Measurements from ENCODE around the gene VRK1.

Gene VRK1

DNA sequence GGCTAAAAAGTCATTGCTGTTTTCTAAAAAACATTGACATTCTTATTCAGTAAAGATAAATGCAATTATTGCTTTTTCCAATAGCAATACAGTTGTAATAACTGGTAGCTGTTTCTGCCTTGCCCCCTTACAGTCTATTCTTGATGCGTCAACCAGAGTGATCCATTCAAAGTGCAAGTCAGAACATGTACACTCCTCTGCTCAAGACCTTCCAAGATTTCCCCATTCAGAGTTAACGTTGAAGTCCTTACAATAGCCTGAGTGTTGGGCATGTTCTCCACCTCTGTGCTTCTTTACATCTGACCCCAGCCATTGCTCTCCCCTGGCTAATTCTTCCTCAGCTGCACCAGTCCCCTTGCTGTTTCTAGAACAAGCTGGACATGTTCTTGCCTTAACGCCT is 24.3 kb downstream of the VRK1 start:
- no peak for DNase-seq (ENCODE audit: low read depth)
- H3K4me3 ChIP-seq (ENCODE audit: low read depth, low read length): no peak overlapping the region
- TF ChIP-seq, protein P1, sequence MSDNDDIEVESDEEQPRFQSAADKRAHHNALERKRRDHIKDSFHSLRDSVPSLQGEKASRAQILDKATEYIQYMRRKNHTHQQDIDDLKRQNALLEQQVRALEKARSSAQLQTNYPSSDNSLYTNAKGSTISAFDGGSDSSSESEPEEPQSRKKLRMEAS (IDR thresholded peaks at IDR 0.05; ENCODE audit: low read depth, low read length): no peak
- no peak for TF ChIP-seq POLR2A (IDR thresholded peaks at IDR 0.05; ENCODE audit: extremely low read depth, insufficient read length)
- no peak for TF ChIP-seq MYC (IDR thresholded peaks at IDR 0.05; ENCODE audit: low read depth, low read length)
- TF ChIP-seq, protein P2, sequence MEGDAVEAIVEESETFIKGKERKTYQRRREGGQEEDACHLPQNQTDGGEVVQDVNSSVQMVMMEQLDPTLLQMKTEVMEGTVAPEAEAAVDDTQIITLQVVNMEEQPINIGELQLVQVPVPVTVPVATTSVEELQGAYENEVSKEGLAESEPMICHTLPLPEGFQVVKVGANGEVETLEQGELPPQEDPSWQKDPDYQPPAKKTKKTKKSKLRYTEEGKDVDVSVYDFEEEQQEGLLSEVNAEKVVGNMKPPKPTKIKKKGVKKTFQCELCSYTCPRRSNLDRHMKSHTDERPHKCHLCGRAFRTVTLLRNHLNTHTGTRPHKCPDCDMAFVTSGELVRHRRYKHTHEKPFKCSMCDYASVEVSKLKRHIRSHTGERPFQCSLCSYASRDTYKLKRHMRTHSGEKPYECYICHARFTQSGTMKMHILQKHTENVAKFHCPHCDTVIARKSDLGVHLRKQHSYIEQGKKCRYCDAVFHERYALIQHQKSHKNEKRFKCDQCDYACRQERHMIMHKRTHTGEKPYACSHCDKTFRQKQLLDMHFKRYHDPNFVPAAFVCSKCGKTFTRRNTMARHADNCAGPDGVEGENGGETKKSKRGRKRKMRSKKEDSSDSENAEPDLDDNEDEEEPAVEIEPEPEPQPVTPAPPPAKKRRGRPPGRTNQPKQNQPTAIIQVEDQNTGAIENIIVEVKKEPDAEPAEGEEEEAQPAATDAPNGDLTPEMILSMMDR (IDR thresholded peaks at IDR 0.05; ENCODE audit: low read depth, low read length): no peak

- no peak for DNase-seq (ENCODE audit: low read depth)
- TF ChIP-seq POLR2A (IDR thresholded peaks at IDR 0.05; ENCODE audit: extremely low read depth, insufficient read length) (no peak), MYC (IDR thresholded peaks at IDR 0.05; ENCODE audit: low read depth, low read length) (no peak)
- TF ChIP-seq, protein P2 (IDR thresholded peaks at IDR 0.05; ENCODE audit: low read depth, low read length): no peak
- TF ChIP-seq, protein P1 (IDR thresholded peaks at IDR 0.05; ENCODE audit: low read depth, low read length): no peak
- no peak overlapping the region for H3K4me3 ChIP-seq (ENCODE audit: low read depth, low read length)
Observed at GRCh38 chr14:96823652-96824051, 26.5 kb downstream of the VRK1 start.

- no peak for DNase-seq (ENCODE audit: low read depth)
- H3K4me3 ChIP-seq (ENCODE audit: low read depth, low read length): no peak overlapping the region
- TF ChIP-seq MYC (IDR thresholded peaks at IDR 0.05; ENCODE audit: low read depth, low read length) (no peak), POLR2A (IDR thresholded peaks at IDR 0.05; ENCODE audit: extremely low read depth, insufficient read length) (no peak)
- TF ChIP-seq, protein P1 (IDR thresholded peaks at IDR 0.05; ENCODE audit: low read depth, low read length): no peak
- TF ChIP-seq, protein P2 (IDR thresholded peaks at IDR 0.05; ENCODE audit: low read depth, low read length): no peak
Observed at GRCh38 chr14:96824283-96824682, 27.1 kb downstream of the VRK1 start.

- H3K4me3 ChIP-seq (ENCODE audit: low read depth, low read length): no peak overlapping the region
- TF ChIP-seq, protein P2 (IDR thresholded peaks at IDR 0.05; ENCODE audit: low read depth, low read length): no peak
- TF ChIP-seq POLR2A (IDR thresholded peaks at IDR 0.05; ENCODE audit: extremely low read depth, insufficient read length) (no peak), MYC (IDR thresholded peaks at IDR 0.05; ENCODE audit: low read depth, low read length) (no peak)
- TF ChIP-seq, protein P1 (IDR thresholded peaks at IDR 0.05; ENCODE audit: low read depth, low read length): no peak
- no peak for DNase-seq (ENCODE audit: low read depth)
Observed at GRCh38 chr14:96826818-96827217, 29.6 kb downstream of the VRK1 start.

DNA sequence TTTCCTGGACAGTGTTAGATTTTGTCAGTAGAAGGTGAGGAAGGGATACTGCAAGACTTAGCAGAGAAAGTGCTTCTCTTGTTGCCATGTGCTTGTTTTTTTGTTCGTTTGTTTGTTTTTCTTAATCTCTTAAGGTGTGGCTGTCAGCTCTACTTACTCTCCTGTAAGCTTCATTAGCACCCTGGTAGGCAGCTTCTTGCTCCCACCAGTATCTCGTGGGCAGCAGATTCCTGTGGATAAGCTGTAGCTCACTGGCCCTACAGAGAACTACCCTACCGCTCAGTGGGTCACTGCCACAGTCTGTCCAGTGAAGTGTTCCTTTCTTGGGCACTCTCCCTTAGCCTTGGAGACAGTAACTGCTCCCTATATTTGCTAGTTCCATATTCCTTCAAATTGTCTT is 30.1 kb downstream of the VRK1 start:
- no peak for DNase-seq (ENCODE audit: low read depth)
- H3K4me3 ChIP-seq (ENCODE audit: low read depth, low read length): no peak overlapping the region
- TF ChIP-seq, protein P1 (IDR thresholded peaks at IDR 0.05; ENCODE audit: low read depth, low read length): no peak
- TF ChIP-seq POLR2A (IDR thresholded peaks at IDR 0.05; ENCODE audit: extremely low read depth, insufficient read length): no peak
- TF ChIP-seq, protein P2 (IDR thresholded peaks at IDR 0.05; ENCODE audit: low read depth, low read length): no peak
- no peak for TF ChIP-seq MYC (IDR thresholded peaks at IDR 0.05; ENCODE audit: low read depth, low read length)

DNA sequence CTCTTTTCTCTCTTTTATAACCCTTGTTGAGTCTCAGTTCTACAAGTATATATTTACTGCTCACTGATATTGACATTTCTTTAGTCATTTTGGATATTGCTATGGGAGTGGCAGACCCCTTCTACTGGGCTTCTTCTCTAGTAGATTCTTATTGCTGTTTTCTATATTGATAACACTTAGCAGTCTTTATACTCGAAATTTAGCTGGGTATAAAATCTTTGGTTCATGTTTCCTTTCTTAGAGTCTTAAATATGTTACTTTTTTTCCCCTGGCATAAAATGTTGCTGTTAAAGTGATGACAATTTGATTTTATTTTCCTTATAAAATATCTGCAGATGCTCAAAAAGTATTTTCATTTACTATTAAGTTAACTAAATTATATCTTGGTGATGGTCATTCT is 32.6 kb downstream of the VRK1 start:
- no peak overlapping the region for H3K4me3 ChIP-seq (ENCODE audit: low read depth, low read length)
- no peak for DNase-seq (ENCODE audit: low read depth)
- no peak for TF ChIP-seq MYC (IDR thresholded peaks at IDR 0.05; ENCODE audit: low read depth, low read length)
- TF ChIP-seq, protein P2 (IDR thresholded peaks at IDR 0.05; ENCODE audit: low read depth, low read length): no peak
- TF ChIP-seq POLR2A (IDR thresholded peaks at IDR 0.05; ENCODE audit: extremely low read depth, insufficient read length): no peak
